IPS DF 4.7 (cell line): ENCODE data around the gene CYP4F22.
"Not testable (repeated sequence)": the region's sequence is repeated elsewhere in the genome, so short reads cannot be mapped to it uniquely, and the experiment has no call there.

ENCODE experiments used
- DNase-seq: peaks from one replicate; pipeline ENCODE4 v3.0.0-alpha.2; 2013; ENCODE audit warnings: low spot score; ENCODE audit errors: extremely low read depth

Gene CYP4F22

GRCh38 chr19:15508035-15508710, at the start of gene CYP4F22:
TSS of gene CYP4F22 (plus strand) at chr19:15508525. CDS start at chr19:15525337, 16,812 bp downstream.
- no peak for DNase-seq

DNA sequence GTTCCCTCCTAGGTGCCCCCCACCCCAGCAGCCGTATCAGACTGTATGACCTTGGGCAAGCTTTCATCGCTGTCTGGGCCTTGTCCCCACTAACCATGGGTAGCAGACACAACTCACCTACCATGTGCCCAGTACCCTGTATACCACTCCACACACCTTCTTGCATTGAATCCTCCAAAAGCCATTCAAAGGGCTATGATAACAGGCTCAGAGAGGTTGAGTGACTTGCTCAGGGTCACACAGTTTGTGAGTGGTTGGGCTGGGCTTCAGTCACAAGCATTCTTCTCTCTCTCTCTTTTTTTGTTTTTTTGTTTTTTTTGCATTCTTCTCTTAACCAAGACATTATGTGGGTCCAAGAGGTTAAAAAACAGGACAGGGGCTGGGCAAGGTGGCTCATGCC, 46.6 kb upstream of the CYP4F22 start:
- no peak for DNase-seq

DNA sequence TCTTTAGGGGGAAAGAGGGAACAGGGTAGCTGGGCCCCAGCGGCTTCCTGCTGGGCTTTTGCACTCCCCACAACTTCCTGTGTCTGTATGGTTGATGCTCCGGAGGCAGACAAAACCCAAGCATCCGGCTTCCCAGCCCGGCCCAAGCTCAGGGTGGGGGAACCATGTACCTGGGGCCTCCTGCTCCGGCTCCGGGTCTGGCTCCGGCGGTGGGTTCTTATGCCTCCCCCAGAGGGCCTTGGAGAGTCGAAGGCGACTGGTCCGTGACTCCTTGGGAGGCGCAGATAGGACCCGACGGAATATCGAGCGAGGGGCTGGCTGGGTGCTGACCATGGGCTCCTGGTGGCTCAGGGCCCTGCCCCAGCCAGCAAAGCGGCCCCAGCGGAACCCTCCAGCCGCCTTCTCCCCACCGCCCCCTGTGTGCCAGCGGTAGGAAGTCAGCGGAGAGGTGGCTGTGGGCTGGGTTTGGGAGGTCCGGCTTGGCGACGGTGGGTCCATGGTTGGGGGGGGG, 44.4 kb upstream of the CYP4F22 start:
- no peak for DNase-seq

GRCh38 chr19:15464394-15465385, 43.6 kb upstream of the CYP4F22 start, which contains the start of gene RASAL3:
TSS of gene RASAL3 (minus strand) at chr19:15464544. CDS start at chr19:15464358, 186 bp downstream.
- DNase-seq: no peak

- DNase-seq: no peak
These were observed 41.2 kb upstream of the CYP4F22 start for GRCh38 chr19:15466851-15467733.

DNA sequence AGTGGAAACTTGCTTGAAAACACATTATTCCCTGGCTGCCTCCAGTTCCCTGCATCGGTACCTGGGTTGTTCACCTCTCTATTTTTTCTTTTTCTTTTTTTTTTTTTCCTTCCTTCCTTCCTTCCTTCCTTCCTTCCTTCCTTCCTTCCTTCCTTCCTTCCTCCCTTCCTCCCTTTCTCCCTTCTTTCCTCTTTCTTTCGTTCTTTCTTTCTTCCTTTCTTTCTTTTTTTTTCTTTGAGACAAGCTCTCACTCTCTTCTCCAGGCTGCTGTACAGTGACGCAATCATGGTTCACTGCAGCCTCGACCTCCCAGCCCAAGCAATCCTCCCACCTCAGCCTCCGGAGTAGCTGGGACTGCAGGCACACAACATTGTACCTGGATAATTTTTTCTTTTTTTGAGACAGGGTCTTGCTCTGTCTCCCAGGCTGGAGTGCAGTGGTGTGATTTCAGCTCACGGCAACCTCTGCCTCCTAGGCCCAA, 40.6 kb upstream of the CYP4F22 start:
- DNase-seq: no peak

DNA sequence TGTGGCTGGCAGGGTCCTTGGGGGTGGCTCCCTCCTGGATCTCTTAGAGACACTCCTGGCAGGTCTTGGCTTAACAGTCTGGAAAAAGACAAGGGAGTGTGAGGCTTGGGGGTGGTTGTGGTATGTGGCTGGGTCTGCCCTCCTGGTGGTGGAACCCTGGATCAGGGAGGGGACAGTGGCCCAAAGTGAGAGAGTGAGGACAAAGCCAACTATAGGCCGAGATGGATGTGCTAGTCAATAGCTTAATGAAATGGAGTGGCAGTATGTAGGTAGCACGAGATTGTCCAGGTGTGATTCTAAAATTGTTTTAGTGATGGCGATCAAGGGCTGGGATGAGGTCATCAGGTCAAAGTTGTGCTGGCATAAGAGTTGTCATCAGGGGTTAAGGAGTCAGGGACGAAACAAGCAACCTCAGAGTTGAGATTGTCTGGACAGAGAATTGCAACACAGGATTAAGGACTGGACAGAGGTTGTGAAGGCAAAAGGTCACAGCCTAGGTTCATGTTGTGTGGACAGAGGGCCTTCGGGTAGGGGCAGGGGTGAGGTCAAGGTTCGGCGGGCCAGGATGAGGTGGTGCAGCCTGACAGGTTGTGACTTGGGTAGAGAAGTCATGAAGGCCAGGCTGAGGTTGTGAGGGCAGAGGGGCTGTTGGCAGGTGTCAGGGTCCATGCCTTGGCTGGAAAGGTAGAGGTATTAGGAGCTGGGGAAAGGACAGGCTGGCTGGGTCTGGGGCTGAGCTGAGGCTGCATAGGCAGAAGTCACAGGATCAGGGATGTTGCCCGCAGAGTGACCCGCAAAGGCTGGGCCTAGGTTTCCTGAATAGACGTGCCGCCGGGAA, 39.4 kb upstream of the CYP4F22 start:
- DNase-seq: no peak

DNA sequence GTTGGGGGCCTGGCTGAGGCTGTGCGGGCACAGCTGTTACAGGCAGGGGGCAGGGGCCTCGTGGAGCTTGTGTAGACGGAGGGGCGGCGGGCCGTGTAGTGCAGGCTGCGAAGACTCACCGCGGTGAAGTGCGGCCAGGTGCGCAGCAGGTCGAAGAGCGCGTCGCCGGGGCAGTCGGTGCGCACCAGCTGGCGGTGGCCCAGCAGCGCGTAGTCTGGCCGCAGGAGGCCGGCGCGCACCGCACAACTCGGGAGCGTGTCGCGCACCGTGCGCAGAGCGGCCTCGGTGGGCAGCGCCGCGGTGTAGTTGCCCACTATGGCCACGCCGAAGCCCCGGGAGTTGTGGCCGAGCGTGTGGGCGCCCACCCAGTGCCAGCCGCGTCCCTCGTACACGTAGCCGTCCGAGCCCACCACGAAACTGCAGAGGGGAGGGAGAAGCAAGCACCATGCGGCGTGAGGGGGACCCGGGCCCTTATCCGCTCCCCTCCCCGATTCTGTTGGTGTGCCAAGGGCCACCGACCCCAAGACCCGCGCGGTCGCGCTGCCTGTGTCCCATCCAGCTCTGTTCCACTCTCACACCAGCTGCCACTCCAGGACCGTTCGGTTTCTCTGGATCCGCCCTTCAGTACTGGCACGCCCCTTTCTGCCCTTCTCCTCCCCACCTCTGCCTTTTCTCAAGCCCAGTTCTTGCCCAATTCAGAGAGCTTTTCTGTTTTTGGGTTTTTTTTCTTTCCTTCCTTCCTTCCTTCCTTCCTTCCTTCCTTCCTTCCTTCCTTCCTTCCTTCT, 38.6 kb upstream of the CYP4F22 start:
- DNase-seq: no peak

DNA sequence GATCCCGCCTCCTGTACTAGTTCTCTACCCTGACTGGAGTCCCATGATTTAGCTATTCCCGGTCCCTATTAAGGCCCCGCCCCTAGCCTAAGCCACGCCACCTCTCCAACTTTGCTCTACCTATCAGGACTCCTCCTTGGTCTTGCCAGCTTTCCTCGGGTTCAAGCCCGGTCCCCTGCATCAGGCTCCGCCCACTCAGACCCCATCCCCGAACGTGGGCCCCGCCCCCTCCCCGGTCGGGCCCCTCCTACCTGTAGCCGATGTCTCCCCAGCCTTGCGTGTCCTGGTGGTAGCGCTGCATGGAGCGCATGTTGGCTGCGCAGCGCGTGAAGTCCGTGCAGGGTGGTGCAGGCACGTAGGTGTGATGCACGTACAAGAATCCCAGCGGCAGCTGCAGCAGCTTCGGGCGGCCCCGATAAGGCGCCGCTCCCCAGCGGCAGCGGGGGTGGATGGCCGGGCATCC, 36.7 kb upstream of the CYP4F22 start:
- DNase-seq: no peak

GRCh38 chr19:15473821-15474220, 34.5 kb upstream of the CYP4F22 start:
- not testable (repeated sequence) for DNase-seq

- no peak for DNase-seq
These were observed 33.2 kb upstream of the CYP4F22 start for GRCh38 chr19:15475169-15475568.

GRCh38 chr19:15475611-15476010, 32.7 kb upstream of the CYP4F22 start:
- no peak for DNase-seq

- DNase-seq: no peak
These were observed 32.0 kb upstream of the CYP4F22 start for GRCh38 chr19:15476325-15476724.

- DNase-seq: no peak
These were observed 28.7 kb upstream of the CYP4F22 start, which contains the start of gene PGLYRP2 for GRCh38 chr19:15479391-15480345. TSS of gene PGLYRP2 (minus strand) at chr19:15479501. CDS start at chr19:15479371, 130 bp downstream.

DNA sequence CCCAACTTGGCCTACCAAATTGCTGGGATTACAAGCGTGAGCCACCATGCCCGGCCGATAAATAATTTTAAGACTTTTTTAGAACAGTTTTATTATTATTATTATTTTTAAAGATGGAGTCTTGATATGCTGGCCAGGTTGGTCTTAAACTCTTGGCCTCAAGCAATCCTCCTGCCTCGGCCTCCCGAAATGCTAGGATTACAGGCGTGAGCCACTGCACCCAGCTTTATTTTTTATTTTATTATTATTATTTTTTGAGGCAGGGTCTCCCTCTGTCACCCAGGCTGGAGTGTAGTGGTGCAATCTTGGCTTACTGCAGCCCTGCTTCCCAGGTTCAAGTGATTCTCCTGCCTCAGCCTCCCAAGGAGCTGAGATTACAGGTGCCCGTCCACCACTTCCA, 27.3 kb upstream of the CYP4F22 start:
- not testable (repeated sequence) for DNase-seq

DNA sequence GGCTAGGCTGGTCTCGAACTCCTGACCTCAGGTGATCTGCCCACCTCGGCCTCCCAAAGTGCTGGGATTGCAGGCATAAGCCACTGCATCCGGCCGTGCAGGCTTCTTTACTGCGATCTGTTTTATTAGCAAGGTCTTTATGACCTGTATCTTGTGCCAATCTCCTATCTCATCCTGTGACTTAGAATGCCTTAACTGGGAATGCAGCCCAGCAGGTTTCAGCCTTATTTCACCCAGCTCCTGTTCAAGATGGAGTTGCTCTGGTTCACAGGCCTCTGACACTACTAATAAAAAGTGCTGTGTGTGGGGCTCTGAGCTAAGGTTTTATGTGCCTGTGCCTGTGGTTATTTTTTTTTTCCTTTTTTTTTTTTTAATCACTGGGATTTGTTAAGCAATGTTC, 22.6 kb upstream of the CYP4F22 start:
- DNase-seq: not testable (repeated sequence)

DNA sequence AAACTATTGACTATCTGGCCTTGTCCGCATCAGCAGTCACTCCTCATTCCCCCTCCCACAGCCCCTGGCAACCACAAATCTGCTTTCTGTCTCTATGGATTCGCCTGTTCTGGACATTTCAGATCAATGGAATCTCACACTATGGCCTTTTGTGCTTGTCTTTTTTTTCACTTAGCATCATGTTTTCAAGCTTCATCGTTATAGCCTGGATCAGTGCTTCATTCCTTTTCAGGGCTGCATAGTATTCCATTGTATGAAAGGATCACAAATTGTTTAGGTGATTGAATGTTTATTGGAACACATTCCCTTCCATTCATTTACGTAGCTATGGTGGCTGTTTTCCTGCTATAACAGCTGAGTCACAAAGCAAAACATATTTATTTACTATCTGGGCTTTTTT, 21.3 kb upstream of the CYP4F22 start:
- DNase-seq: no peak
